Activated CD8-positive, alpha-beta memory T cell treated with anti-CD3 and anti-CD28 coated beads for 4 hours (primary cell): ENCODE data around the gene RAB30.
"Not testable (repeated sequence)": the region's sequence is repeated elsewhere in the genome, so short reads cannot be mapped to it uniquely, and the experiment has no call there.

Experiments used
- DNase-seq, 2 donors: peaks; one replicate each; pipeline ENCODE4 v3.0.0-alpha.2; 2020; ENCODE audit warnings: low read depth in 2 of 2

The RAB30 gene

GRCh38 chr11:83009999-83010398, 61.7 kb downstream of the RAB30 start:
- no peak for DNase-seq

GRCh38 chr11:83009136-83009535, 62.6 kb downstream of the RAB30 start:
- DNase-seq, result not testable (repeated sequence)

GRCh38 chr11:83008581-83008923, 63.1 kb downstream of the RAB30 start:
- DNase-seq, result no peak

- no peak for DNase-seq
Measured at GRCh38 chr11:83007909-83008580, 63.7 kb downstream of the RAB30 start.

GRCh38 chr11:83007477-83007876, 64.2 kb downstream of the RAB30 start:
- DNase-seq, result no peak

- no peak for DNase-seq
Measured at GRCh38 chr11:83006877-83007330, 64.8 kb downstream of the RAB30 start.

- no peak for DNase-seq
Measured at GRCh38 chr11:83004746-83005556, 66.7 kb downstream of the RAB30 start.

GRCh38 chr11:83002522-83002921, 69.2 kb downstream of the RAB30 start:
- DNase-seq, result no peak

- DNase-seq, result peak in 1 of 2 donors; percentile 8
Measured at GRCh38 chr11:83002053-83002452, 69.6 kb downstream of the RAB30 start.

GRCh38 chr11:83000381-83000780, 71.3 kb downstream of the RAB30 start:
- no peak for DNase-seq

- DNase-seq, result no peak
Measured at GRCh38 chr11:82999232-82999631, 72.5 kb downstream of the RAB30 start.

GRCh38 chr11:82998697-82999096, 73.0 kb downstream of the RAB30 start:
- no peak for DNase-seq

- no peak for DNase-seq
Measured at GRCh38 chr11:82996966-82997606, 74.6 kb downstream of the RAB30 start.

GRCh38 chr11:82995754-82996398, 75.8 kb downstream of the RAB30 start:
- DNase-seq, result no peak

GRCh38 chr11:82995235-82995634, 76.5 kb downstream of the RAB30 start:
- no peak for DNase-seq

- DNase-seq, result no peak
Measured at GRCh38 chr11:82994604-82995230, 77.0 kb downstream of the RAB30 start.

- no peak for DNase-seq
Measured at GRCh38 chr11:82992223-82992622, 79.5 kb downstream of the RAB30 start.

GRCh38 chr11:82989628-82990404, 81.9 kb downstream of the RAB30 start:
- no peak for DNase-seq

- DNase-seq, result no peak
Measured at GRCh38 chr11:82988936-82989627, 82.6 kb downstream of the RAB30 start.

- no peak for DNase-seq
Measured at GRCh38 chr11:82987997-82988396, 83.7 kb downstream of the RAB30 start.
